ENCODE measurements around the gene GRIP1. TPM values are rescaled to one million over a fixed set of nuclear protein-coding genes. Genes with fewer than 3 reads are reported as not detected.

Gene GRIP1
- total RNA-seq, 2 experiments from 2014 or later, result 2.2 to 3.5 TPM

GRCh38 chr12:66409195-66409871 lies 269.5 kb downstream of the GRIP1 start:
- ChIA-PET CTCF (interaction anchor here (0.6 to 1.2 kb wide), 9 partner anchors 15 to 233 kb away, joined by 3 to 4 read pairs (median 3); no protein-coding TSS in a partner anchor), POLR2A (no interaction called here)

- POLR2A ChIA-PET, result no interaction called here
- CTCF ChIA-PET, result no interaction called here
Measured at GRCh38 chr12:66405395-66405794, 273.5 kb downstream of the GRIP1 start.

GRCh38 chr12:66403746-66404145 lies 275.1 kb downstream of the GRIP1 start:
- ChIA-PET POLR2A (no interaction called here), CTCF (no interaction called here)

GRCh38 chr12:66399911-66400306 lies 279.0 kb downstream of the GRIP1 start:
- ChIA-PET POLR2A (no interaction called here), CTCF (no interaction called here)

- ChIA-PET POLR2A (no interaction called here), CTCF (no interaction called here)
Measured at GRCh38 chr12:66398931-66399910, 279.7 kb downstream of the GRIP1 start.

- ChIA-PET POLR2A (no interaction called here), CTCF (no interaction called here)
Measured at GRCh38 chr12:66397574-66398290, 281.1 kb downstream of the GRIP1 start.

DNA sequence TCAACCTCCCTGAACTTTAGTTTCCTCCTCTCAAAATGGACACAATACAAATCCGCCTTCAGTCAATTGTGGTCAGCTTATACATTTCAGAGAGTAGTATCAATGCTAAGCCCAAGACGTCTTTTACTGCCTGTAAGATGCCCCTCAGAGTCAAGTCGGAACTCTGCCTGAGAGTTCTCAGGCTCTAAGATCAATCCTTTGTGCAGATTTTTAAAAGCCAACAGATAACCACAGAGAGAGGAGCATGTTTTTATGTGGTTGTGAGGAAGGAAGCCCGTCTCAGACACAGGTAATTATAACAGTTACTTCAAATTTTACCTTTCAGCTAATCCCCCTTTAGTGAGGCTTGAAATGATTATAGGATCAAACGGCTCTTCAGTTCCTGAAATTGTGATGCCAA lies 285.0 kb downstream of the GRIP1 start:
- CTCF ChIA-PET, result interaction anchor here (1.0 to 1.1 kb wide), 2 partner anchors 15 to 124 kb away, joined by 3 to 4 read pairs; no protein-coding TSS in a partner anchor
- POLR2A ChIA-PET, result no interaction called here

- CTCF ChIA-PET, result interaction anchor here (0.6 kb wide), 1 partner anchor 227 kb away, joined by 3 read pairs; no protein-coding TSS in a partner anchor
- POLR2A ChIA-PET, result no interaction called here
Measured at GRCh38 chr12:66392266-66392915, 286.5 kb downstream of the GRIP1 start.

- CTCF ChIA-PET, result interaction anchor here (1.2 kb wide), 1 partner anchor 20 kb away, joined by 3 read pairs; no protein-coding TSS in a partner anchor
- POLR2A ChIA-PET, result no interaction called here
Measured at GRCh38 chr12:66388517-66388916, 290.4 kb downstream of the GRIP1 start.

DNA sequence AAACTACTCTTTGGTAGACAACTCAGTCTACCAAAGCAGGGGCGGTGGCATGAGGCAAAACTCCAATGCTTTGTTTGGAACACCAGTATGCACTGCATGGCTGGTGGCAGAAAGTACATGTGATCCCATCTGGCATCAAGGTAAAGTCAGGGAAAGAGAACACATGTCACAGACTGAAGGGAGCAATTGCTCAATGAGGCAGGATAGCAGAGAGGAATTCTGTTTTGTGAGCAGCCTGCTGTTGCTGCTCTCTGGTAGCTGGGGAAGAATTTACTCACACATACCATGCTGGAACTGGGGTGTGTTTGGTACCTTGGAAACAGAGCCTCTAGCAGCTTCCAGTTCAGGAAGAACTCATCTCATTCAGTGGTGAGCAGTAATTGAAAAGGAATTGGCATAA lies 291.8 kb downstream of the GRIP1 start:
- CTCF ChIA-PET, result no interaction called here
- POLR2A ChIA-PET, result no interaction called here

- CTCF ChIA-PET, result no interaction called here
Measured at GRCh38 chr12:66380769-66381535, 297.9 kb downstream of the GRIP1 start.

DNA sequence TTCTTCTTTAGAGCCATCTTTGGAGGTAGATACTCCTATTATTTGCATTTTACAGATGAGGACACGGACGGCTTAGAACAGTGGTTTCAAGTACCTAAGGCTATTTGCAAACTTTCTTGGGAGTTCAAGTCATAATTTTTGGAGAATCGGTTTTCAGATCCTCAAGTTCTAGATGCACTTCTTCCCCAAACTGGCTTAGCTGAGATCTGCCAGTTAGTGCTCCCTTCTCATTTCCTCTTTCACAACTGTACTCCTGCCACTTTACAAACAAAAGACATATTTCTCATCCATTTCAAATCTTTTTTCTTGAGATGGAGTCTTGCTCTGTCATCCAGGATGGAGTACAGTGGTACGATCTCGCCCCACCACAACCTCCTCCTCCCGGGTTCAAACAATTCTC lies 299.3 kb downstream of the GRIP1 start:
- ChIA-PET CTCF (no interaction called here), POLR2A (no interaction called here)

More at GRCh38 chr12:66380769-66381535, 297.9 kb downstream of the GRIP1 start:
- POLR2A ChIA-PET, result no interaction called here

GRCh38 chr12:66375560-66375959 lies 303.3 kb downstream of the GRIP1 start:
- ChIA-PET CTCF (interaction anchor here (1.4 kb wide), 1 partner anchor 106 kb away, joined by 4 read pairs; no protein-coding TSS in a partner anchor), POLR2A (no interaction called here)

DNA sequence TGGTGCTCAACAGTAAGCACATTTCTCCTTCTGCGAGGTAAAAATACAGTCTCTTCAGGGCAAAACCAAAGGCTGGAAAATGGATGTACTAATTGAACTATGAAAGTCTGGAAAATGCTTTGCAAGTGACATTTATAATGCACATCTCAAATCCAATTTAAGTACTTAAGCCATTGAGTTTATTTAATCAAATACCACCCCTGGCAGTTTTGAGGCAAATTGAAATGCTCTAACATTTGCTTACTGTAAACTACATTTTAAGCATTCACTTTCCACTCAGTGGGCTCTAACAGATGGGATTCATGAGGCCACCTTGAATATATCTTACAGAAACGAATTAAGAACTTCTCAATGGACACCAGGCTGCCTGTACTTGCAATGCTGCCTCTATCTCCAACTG lies 306.9 kb downstream of the GRIP1 start:
- ChIA-PET CTCF (no interaction called here), POLR2A (no interaction called here)

DNA sequence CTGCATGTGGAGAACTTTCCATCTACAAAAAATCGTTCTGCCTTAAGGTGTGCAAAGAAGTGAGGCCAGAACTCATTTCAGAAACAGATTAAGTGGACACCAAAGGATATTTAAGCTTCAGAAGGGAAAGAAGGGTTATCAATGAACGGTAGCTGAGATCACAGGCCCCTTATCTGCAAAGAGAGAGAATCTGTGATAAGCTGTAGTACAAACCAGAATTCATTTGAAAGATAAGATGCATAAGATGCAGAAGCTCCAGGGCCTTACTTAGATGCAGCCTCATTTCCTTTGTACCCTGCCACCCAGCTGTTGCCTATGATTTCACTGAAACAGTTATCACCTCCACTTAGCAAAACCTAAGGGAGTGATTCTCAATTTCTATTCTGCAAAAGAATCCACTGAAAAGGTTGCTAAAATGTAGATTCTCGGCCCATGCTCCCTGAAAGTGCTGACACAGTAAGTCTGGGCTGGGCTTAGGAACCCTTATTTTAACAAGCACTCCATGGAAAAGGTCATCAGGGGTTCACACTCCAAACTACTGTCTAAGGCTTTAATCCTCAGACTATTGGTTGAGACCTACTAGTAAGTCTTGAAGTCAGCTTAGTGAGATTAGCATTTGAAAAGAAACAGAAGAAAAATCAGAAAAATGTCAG lies 311.7 kb downstream of the GRIP1 start:
- ChIA-PET POLR2A (interaction anchor here (0.6 kb wide), 1 partner anchor 30 kb away, joined by 11 read pairs; no protein-coding TSS in a partner anchor), CTCF (no interaction called here)

- ChIA-PET CTCF (no interaction called here), POLR2A (no interaction called here)
Measured at GRCh38 chr12:66365718-66366490, 313.0 kb downstream of the GRIP1 start.

DNA sequence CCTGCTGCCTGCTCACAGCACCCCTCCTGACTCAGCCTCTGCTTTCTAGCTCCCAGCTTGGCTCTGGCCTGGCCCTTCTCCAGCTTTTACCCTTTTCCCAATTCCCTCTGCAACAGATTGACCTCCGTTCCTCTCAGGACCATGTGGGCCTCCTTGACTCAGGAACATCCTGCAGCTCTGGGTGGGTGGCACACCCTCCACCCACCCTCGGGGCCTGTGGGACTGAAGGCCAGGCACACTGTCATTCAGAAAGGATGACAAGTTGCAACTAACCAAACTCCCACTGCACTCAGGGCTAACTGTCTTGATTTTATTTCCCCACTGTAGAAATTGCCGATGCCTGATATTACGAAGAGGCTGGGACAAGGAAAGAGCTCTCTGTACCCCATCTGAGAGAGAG lies 317.2 kb downstream of the GRIP1 start:
- ChIA-PET POLR2A (no interaction called here), CTCF (no interaction called here)

GRCh38 chr12:66359300-66359699 lies 319.6 kb downstream of the GRIP1 start:
- CTCF ChIA-PET, result no interaction called here
- POLR2A ChIA-PET, result no interaction called here

All from activated CD8-positive, alpha-beta memory T cell treated with anti-CD3 and anti-CD28 coated beads for 36 hours (primary cell).